GM19099 (cell line): Measurements from ENCODE around the gene PLEKHG5.

Experiments
- POLR2A ChIP-seq: IDR thresholded peaks from 3 replicates; pipeline ENCODE4 v1.6.1; 2011; ENCODE audit warnings: low read depth; ENCODE audit not compliant: insufficient read length; ENCODE audit errors: extremely low read depth

Gene PLEKHG5

GRCh38 chr1:6467744-6468688 is 23.5 kb downstream of the PLEKHG5 start:
- TF ChIP-seq POLR2A, result no peak

DNA sequence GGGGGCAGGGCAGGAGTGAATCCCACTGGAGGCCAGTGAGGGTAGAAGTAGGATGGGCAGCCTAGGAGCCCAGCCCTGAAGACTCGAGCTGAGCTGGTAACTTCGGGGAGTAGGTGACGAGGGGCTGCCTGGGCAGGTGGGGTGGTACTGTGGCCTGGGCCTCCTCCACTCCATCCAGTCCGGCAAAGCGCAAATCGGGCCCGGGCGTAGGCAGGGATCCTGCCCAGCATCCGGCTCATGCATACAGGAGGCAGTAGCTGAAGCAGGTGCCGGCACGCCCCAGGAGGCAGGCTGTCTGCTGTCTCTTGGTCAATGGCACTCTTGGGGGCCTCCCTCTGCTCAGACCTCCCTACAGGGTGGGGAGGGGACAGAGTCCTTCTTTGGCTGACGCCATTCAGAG is 24.2 kb downstream of the PLEKHG5 start:
- no peak for TF ChIP-seq POLR2A

GRCh38 chr1:6466751-6467150 is 24.7 kb downstream of the PLEKHG5 start:
- TF ChIP-seq POLR2A, result no peak

DNA sequence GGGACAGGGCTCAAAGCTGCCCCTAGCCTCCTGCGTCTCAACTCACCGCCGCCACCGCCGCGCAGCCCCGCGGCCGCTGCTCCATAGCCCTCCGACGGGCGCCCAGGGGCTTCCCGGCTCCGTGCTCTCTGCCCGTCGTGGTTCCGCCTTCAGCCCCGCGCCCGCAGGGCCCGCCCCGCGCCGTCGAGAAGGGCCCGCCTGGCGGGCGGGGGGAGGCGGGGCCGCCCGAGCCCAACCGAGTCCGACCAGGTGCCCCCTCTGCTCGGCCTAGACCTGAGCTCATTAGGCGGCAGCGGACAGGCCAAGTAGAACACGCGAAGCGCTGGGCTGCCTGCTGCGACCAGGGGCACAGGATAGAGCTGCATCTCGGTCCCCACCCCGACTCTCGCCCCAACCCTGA is 25.4 kb downstream of the PLEKHG5 start, which contains the start of gene TNFRSF25:
TSS of gene TNFRSF25 (minus strand) at position 151 of the 400 bp plus-strand sequence. CDS start at position 85, 66 bp downstream.
- TF ChIP-seq POLR2A, result no peak

GRCh38 chr1:6465461-6466005 is 25.9 kb downstream of the PLEKHG5 start:
- TF ChIP-seq POLR2A, result no peak

GRCh38 chr1:6464915-6465314 is 26.6 kb downstream of the PLEKHG5 start:
- no peak for TF ChIP-seq POLR2A

GRCh38 chr1:6464514-6464836 is 27.0 kb downstream of the PLEKHG5 start:
- TF ChIP-seq POLR2A, result no peak

- TF ChIP-seq POLR2A, result no peak
These were observed 28.4 kb downstream of the PLEKHG5 start for GRCh38 chr1:6463120-6463412.

GRCh38 chr1:6462412-6463119 is 28.9 kb downstream of the PLEKHG5 start:
- no peak for TF ChIP-seq POLR2A

DNA sequence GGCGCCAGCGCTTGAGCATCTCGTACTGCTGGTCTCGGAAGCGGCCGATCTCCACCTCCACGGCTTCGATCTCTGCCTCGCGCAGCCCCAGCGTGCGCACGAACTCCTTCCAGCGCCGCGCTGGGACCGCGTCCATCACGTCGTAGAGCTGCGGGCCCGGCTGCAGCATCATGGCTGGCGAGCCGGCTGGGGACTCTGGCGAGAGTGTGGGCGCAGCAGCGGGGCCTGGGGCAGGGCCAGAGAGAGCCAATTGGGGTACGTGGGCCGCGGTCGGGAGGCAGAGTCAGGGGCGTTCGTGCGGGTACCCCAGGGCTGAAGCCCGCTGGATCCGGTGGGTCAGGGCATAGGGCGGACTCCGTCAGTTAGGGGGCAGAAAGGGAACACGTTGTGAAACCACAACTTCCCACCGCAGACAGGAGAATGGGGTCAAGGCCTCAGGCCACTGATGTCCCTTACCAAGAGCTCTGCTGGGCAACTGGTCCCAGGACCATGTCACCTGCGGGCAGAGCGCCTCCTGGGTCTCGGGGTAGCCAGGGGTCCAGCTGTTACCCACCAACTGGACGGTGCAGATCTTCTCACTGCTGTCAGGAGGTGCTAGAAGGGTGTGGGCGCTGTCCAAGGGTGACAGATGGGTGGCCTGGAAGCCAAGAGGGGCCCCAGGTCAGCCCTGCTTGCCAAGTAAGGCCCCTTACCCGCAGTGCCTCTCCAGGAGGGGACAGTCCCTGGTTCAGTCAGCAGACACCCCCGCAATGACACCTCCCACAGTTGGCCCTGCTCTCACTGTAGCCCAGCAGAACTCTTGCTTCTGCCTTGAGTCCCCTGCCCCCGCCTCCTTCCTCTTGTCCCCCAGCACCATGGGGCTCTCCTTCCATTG is 29.7 kb downstream of the PLEKHG5 start:
- no peak for TF ChIP-seq POLR2A

- TF ChIP-seq POLR2A, result no peak
These were observed 30.4 kb downstream of the PLEKHG5 start for GRCh38 chr1:6461051-6461530.

- no peak for TF ChIP-seq POLR2A
These were observed 31.0 kb downstream of the PLEKHG5 start for GRCh38 chr1:6460301-6461050.

GRCh38 chr1:6459850-6460265 is 31.6 kb downstream of the PLEKHG5 start:
- no peak for TF ChIP-seq POLR2A
